ENCODE measurements around the gene SH3BP2. TPM values are rescaled to one million over a fixed set of nuclear protein-coding genes. Genes with fewer than 3 reads are reported as not detected.

Gene SH3BP2
- total RNA-seq, 1 donor: 23.3 TPM

DNA sequence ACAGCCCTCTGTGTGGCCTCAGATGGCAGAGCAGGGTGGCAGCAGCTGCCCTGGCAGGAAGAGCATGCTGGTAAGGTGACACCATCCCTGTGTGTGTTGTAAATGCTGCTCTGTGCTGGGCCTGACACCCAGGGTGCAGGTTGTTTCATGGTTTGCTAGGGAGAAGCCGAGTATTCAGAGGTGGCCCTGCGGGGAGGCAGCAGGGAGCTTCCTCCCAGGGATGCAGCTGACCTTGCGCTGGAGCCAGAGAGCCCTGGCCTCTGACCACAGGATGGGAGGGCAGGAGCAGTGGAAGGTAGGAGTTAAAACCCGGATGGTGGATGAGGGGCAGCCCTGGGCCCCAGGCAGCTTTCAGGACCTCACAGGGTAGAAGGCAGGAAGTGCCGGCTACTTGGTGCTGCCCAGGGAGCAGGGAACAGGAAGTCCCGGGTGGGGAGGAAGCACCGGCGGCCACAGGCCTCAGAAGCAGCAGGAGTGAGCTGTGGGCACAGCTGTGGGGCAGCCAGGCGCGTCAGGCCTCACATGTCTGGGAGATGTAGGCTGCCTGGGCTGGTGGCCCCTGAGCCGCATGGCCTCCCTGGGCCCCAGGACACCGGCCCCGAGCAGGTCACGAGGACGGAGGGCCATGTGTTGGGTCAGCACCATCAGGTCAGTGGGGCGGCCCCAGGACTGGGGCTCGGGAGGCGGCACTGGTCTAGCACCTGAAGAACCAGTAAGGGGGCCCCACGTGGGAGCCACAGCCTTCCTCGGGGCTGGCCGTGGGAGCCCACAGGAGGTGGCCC is 19.1 kb downstream of the SH3BP2 start:
- peak; percentile 78 for DNase-seq (ENCODE audit: low read depth)
- TF ChIP-seq, protein P1, sequence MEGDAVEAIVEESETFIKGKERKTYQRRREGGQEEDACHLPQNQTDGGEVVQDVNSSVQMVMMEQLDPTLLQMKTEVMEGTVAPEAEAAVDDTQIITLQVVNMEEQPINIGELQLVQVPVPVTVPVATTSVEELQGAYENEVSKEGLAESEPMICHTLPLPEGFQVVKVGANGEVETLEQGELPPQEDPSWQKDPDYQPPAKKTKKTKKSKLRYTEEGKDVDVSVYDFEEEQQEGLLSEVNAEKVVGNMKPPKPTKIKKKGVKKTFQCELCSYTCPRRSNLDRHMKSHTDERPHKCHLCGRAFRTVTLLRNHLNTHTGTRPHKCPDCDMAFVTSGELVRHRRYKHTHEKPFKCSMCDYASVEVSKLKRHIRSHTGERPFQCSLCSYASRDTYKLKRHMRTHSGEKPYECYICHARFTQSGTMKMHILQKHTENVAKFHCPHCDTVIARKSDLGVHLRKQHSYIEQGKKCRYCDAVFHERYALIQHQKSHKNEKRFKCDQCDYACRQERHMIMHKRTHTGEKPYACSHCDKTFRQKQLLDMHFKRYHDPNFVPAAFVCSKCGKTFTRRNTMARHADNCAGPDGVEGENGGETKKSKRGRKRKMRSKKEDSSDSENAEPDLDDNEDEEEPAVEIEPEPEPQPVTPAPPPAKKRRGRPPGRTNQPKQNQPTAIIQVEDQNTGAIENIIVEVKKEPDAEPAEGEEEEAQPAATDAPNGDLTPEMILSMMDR (IDR thresholded peaks at IDR 0.05; ENCODE audit: insufficient read depth, low read depth, low read length): no peak
- peak overlapping the region; percentile 40 for H3K4me3 ChIP-seq (ENCODE audit: low read depth, low read length)

DNA sequence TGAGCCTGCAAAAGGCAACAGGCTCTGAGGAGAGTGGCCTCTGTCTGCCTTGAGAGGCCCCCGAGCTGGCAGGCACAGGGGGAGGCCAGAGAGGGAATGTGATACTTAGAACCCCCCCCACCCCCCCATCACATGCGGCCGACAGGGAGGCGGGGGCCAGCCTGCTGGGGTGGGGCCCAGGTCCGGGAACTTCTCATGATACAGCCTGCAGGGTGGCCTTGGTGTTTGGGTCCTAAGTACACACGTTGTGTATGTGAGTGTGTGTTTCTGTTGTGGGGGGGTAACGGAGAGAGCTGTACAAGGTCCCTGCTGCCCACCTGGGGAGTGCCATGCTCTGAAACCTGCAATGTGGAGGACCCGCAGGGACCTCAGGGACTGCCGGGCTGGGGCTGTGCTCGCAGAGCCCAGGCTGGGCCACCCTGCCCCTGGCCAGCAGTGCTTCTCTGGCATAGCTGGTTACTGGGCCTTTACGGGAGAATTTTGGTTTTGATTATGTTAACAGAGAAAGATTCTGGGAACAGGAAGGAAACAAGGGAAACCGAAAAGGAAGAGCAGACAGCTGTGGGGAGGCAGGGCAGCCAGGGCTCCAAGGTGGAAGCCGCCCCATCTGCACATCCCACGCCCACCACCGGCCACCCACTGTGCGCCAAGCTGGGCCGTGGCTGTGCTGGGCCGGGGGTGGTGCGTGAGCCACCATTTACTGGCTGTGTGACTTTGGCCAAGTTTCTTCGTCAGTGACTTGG is 19.9 kb downstream of the SH3BP2 start:
- TF ChIP-seq, protein P1 (IDR thresholded peaks at IDR 0.05; ENCODE audit: insufficient read depth, low read depth, low read length): no peak
- DNase-seq (ENCODE audit: low read depth): peak; percentile 14
- H3K4me3 ChIP-seq (ENCODE audit: low read depth, low read length): peak overlapping the region; percentile 40

DNA sequence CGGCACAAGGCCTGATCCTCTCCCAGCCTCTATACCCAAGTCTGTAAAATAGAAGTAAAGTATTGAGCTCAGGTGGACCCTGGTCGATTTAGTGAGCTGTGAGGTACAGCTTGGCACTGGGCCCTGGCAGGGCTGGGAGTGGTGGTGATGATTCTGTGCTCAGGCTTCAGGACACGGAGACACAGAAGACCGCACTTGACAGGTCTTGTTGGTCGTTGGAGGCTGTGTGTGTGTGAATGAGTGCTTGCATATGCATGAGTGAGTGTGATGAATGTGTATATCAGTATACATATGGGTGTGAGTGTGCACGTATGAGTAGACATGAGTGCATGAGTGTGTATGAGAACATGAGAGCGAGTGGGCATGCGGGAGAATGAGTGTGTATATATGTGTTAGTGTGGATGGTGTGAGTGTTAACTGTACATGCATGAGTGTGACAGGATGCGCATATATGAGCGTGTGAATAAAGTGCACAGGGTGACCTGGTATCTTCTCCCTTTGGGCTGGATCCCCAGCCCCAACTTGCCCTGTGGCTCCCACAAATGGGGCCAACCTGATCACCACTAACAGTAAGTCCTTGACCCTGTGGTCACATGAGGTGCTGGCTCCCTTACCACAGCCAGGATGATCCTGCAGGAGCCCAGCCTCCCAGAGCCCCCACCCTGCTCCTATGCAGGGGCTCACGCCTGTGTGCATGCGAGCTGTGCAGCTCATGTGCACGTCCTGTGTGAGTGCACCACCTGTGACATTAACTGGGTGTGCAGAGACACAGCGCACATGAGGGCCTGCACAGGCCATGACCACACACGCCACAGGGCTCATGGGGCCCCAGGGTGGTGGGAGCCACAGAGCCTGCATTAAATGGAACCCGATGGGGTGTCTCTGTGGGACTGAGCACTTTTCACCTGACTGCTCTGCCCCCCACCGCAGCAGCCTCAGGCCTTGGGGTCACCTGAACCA is 20.8 kb downstream of the SH3BP2 start:
- H3K4me3 ChIP-seq (ENCODE audit: low read depth, low read length): no peak overlapping the region
- TF ChIP-seq, protein P1 (IDR thresholded peaks at IDR 0.05; ENCODE audit: insufficient read depth, low read depth, low read length): no peak
- DNase-seq (ENCODE audit: low read depth): no peak

DNA sequence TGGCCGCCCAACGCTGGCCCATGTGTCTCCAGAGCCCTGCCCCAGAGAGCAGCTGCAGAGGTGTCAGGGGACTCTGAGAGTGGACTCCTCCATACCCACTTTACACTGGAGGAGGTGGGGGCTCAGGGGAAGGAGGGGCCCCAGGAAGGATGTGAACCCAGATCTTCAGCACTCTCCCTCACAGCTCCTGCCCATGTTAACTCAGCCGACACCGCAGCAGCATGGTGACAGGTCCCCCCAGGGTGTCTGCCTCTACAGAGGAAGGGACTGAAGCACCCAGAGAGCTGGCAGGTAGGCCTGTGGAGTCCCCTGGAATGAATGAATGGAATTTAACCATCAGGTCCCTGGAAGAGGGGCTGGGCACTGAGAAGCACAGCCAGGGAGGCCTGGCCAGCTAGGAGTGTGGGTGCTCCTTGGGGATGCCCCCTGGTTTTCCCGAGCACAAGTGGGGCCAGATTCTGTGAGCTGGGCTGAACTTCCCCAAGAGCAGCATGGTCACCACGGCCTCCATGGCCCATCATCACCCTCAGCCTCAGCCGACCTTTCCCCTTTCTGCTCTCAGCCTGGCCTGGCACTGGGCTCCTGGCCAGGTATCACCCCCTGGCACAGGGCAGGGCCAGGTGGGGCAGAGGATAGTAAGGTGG is 21.9 kb downstream of the SH3BP2 start:
- H3K4me3 ChIP-seq (ENCODE audit: low read depth, low read length): no peak overlapping the region
- TF ChIP-seq, protein P1 (IDR thresholded peaks at IDR 0.05; ENCODE audit: insufficient read depth, low read depth, low read length): no peak
- no peak for DNase-seq (ENCODE audit: low read depth)

DNA sequence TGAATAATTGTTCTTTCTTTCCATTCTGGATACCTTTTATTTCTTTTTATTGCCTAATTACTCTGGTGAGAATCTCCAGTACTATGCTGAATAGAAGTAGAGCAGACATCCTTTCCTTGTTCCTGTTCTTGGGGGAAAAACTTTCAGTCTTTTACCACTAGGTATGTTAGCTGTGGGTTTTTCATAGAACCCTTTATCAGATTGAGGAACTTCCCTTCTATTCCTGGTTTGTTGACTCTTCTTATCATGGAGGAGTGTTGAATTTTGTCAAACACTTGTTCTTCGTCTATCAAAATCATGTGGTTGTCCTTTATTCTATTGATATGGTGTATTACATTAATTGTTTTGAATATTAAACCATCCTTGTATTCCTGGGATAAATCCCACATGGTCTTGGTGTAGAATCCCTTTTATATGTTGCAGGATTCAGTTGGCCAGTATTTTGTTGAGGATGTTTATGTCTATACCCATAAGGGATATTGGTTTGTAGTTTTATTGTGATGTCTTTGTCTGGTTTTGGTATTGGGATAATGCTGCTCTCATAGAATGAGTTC is 23.6 kb downstream of the SH3BP2 start:
- H3K4me3 ChIP-seq (ENCODE audit: low read depth, low read length): no peak overlapping the region
- DNase-seq (ENCODE audit: low read depth): no peak
- TF ChIP-seq, protein P1 (IDR thresholded peaks at IDR 0.05; ENCODE audit: insufficient read depth, low read depth, low read length): no peak

DNA sequence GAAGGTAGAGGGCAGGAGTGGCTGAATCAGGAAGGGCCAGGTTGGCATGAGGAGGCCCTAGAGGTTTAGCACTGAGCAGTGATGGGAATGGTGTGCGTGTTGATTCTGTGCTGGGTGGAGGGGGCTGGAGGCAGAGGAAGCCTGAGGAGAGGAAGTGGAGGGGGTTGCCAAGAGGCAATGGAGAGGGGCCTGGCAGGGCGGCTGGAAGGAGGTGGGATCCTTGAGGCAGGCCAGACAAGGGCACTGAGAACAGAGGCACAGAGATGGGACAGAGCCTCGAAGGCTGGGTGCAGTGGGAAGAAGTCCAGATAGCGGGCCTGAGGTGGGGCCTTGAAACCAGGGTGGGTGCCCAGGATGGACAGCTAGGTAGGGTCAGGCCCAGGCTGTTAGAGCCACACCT is 24.3 kb downstream of the SH3BP2 start:
- H3K4me3 ChIP-seq (ENCODE audit: low read depth, low read length): no peak overlapping the region
- no peak for DNase-seq (ENCODE audit: low read depth)
- TF ChIP-seq, protein P1 (IDR thresholded peaks at IDR 0.05; ENCODE audit: insufficient read depth, low read depth, low read length): no peak

All from fibroblast of villous mesenchyme (primary cell).